Gastrocnemius medialis (tissue), 4 donors: ENCODE results near the gene PGS1. TPM values are rescaled to one million over a fixed set of nuclear protein-coding genes. Genes with fewer than 3 reads are reported as not detected.

Source experiments
- ATAC-seq, 2 donors: fragments of 150-250 bp; one replicate each; pipeline ENCODE4 v1.9.1; 2016
- DNase-seq, 2 donors: peaks; one replicate each; pipeline ENCODE4 v3.0.0-alpha.2; 2019
- H3K27ac ChIP-seq, 4 donors: fragments of 200-600 bp; sonication (generic); 1 replicate in 1 of 4; 2 replicates in 3 of 4; pipeline ENCODE4 v1.5.1; 2016 to 2018; ENCODE audit warnings: mild to moderate bottlenecking in 2 of 4, moderate library complexity in 1 of 4
- H3K27me3 ChIP-seq, 3 donors: fragments of 200-600 bp; sonication (generic) in 2 of 3; 1 replicate in 1 of 3; 2 replicates in 2 of 3; pipeline versions ENCODE4 v1.5.1 to v1.6.0; 2016 to 2019; ENCODE audit warnings: mild to moderate bottlenecking in 1 of 3, moderate library complexity in 1 of 3
- H3K36me3 ChIP-seq, 2 donors: fragments of 200-600 bp; sonication (generic) in 1 of 2; one replicate each; pipeline ENCODE4 v1.5.1; 2017 to 2018
- H3K4me1 ChIP-seq, 2 donors: fragments of 200-600 bp; sonication (generic) in 1 of 2; one replicate each; pipeline ENCODE4 v1.5.1; 2016 to 2017; ENCODE audit warnings: mild to moderate bottlenecking in 2 of 2
- H3K4me3 ChIP-seq, 4 donors: fragments of 200-600 bp; sonication (generic) in 3 of 4; 1 replicate in 1 of 4; 2 replicates in 3 of 4; pipeline ENCODE4 v1.5.1; 2016 to 2019; ENCODE audit warnings: mild to moderate bottlenecking in 2 of 4
- H3K9me3 ChIP-seq, 3 donors: fragments of 200-600 bp; sonication (generic) in 2 of 3; 1 replicate in 1 of 3; 2 replicates in 2 of 3; pipeline ENCODE4 v1.5.1; 2016 to 2019
- POLR2A ChIP-seq, 2 donors: fragments of 450-650 bp; IDR thresholded peaks; one replicate each; pipeline ENCODE4 v1.6.1; 2017; ENCODE audit warnings: antibody characterized with exemption in 2 of 2, mild to moderate bottlenecking in 2 of 2, moderate library complexity in 2 of 2
- in situ Hi-C, 4 donors: fragments of 200-750 bp; cut with MboI; loops; one replicate each; pipeline versions ENCODE4 v1.15.0 to v1.8.0; 2017; ENCODE audit warnings: low sequenced_read_pairs in 4 of 4
- intact Hi-C: fragments of 100-400 bp; cut with DNase I; formaldehyde crosslinking; loops from one replicate; pipeline ENCODE4 v1.15.1; 2023; ENCODE audit warnings: low total_unique reads
- total RNA-seq, 4 donors: library from RNA; depleted of rRNA; stranded (reverse); fragments of >200 nt; gene quantifications; one replicate each; pipeline versions ENCODE4 v1.1.0 to v1.2.3, GENCODE V29; 2016
- TF ChIP-seq, protein P1 (sequence below), 5 experiments: fragments of 450-650 bp in 3 of 5; fragments of 200-600 bp in 2 of 5; sonication (generic) in 2 of 5; IDR thresholded peaks in 4 of 5; conservative IDR thresholded peaks in 1 of 5; 1 replicate in 4 of 5; 2 replicates in 1 of 5; pipeline ENCODE4 v1.5.1; 2016 to 2019; ENCODE audit warnings: antibody characterized with exemption in 5 of 5, mild to moderate bottlenecking in 3 of 5, moderate library complexity in 3 of 5

The PGS1 gene
- total RNA-seq, 4 donors from 2014 or later, result 16.6 to 30.0 (median 21.8) TPM

DNA sequence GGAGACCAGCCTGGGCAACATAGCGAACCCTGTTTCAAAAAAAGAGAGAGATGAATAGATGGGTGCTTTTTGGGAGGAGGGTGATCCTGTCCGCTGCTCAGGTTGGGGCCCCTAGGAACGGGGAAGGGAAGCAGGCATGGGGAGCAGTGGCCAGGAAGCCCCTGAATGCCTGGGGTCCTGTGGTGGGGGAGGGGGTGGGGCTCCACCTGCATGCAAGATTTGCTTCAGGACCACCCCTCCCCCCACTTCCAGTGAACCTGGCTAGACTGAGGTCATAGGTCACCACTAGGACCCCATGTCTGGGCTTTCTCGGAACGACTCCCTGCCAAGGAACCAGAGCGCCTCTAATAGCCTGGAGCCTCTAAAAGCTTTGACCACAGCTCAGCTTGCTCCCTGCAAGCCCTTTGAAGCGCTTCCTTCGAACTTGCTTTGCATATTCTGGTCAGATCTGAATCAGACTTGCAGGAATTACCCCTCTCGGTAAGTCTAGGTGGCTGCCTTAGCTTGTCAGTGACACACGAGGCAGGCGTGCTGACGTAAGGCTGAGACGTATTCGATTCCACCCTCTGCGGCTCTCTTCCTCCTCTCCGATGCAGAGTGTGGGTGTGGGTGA, 22.2 kb upstream of the PGS1 start:
- ATAC-seq (no peak), DNase-seq (peak in 1 of 2 donors; percentile 63)
- Histone ChIP-seq H3K27me3 (no peaks in the 10 kb centered on the region), H3K4me3 (no peak overlapping the region), H3K4me1 (peaks cover 45 to 61% of the 10 kb centered on the region in 2 donors), H3K36me3 (no peaks in the 10 kb centered on the region), H3K27ac (peak overlapping the region; percentile 66 to 94 (median 88)), H3K9me3 (no peaks in the 10 kb centered on the region)
- in situ Hi-C loops (no loop called here), intact Hi-C loops (no loop called here)
- TF ChIP-seq, protein P1, sequence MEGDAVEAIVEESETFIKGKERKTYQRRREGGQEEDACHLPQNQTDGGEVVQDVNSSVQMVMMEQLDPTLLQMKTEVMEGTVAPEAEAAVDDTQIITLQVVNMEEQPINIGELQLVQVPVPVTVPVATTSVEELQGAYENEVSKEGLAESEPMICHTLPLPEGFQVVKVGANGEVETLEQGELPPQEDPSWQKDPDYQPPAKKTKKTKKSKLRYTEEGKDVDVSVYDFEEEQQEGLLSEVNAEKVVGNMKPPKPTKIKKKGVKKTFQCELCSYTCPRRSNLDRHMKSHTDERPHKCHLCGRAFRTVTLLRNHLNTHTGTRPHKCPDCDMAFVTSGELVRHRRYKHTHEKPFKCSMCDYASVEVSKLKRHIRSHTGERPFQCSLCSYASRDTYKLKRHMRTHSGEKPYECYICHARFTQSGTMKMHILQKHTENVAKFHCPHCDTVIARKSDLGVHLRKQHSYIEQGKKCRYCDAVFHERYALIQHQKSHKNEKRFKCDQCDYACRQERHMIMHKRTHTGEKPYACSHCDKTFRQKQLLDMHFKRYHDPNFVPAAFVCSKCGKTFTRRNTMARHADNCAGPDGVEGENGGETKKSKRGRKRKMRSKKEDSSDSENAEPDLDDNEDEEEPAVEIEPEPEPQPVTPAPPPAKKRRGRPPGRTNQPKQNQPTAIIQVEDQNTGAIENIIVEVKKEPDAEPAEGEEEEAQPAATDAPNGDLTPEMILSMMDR (IDR thresholded peaks at IDR 0.05 in 4 of 5, conservative IDR thresholded peaks at IDR 0.05 in 1 of 5), result no peak
- peak in 1 of 2 donors; percentile 13 for TF ChIP-seq POLR2A (IDR thresholded peaks at IDR 0.05)

DNA sequence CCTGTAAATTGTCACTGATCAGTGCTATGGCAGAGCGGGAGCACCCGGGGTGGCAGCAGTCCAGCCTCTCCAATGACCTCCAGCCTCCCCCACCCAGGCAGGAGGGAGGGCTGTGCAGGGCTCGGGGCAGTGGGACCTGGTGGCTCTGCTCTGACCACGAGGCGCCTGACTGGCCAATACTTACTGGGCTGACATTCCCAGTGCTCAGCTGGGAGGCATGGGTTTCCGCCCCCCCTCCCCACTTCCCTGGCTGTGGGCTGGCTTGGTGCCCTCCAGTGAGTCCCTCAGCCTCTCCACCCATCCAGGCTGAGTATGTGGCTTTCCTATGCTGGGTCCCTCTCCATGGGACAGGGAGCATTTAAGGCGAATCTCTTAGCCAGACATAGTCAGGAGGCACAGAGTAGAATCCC, 21.3 kb upstream of the PGS1 start:
- intact Hi-C loops, result no loop called here
- ATAC-seq (no peak), DNase-seq (peak in 1 of 2 donors; percentile 56)
- Histone ChIP-seq H3K27ac (peak overlapping the region; percentile 66 to 94 (median 88)), H3K9me3 (no peaks in the 10 kb centered on the region), H3K36me3 (no peaks in the 10 kb centered on the region), H3K4me1 (peaks cover 35 to 51% of the 10 kb centered on the region in 2 donors), H3K27me3 (no peaks in the 10 kb centered on the region), H3K4me3 (peak overlapping the region in 3 of 4 donors; percentile 60 to 76 (median 63))
- in situ Hi-C loops, result no loop called here
- TF ChIP-seq POLR2A (IDR thresholded peaks at IDR 0.05), result peak; percentile 9 to 42
- TF ChIP-seq, protein P1 (IDR thresholded peaks at IDR 0.05 in 4 of 5, conservative IDR thresholded peaks at IDR 0.05 in 1 of 5), result no peak

- no peak for TF ChIP-seq POLR2A (IDR thresholded peaks at IDR 0.05)
- TF ChIP-seq, protein P1 (IDR thresholded peaks at IDR 0.05 in 4 of 5, conservative IDR thresholded peaks at IDR 0.05 in 1 of 5), result no peak
- Histone ChIP-seq H3K4me1 (peaks cover 30 to 46% of the 10 kb centered on the region in 2 donors), H3K27me3 (no peaks in the 10 kb centered on the region), H3K27ac (peak overlapping the region; percentile 66 to 94 (median 88)), H3K9me3 (no peaks in the 10 kb centered on the region), H3K36me3 (no peaks in the 10 kb centered on the region), H3K4me3 (peak overlapping the region; percentile 60 to 80 (median 70))
- DNase-seq (no peak), ATAC-seq (no peak)
- in situ Hi-C loops, result no loop called here
- intact Hi-C loops, result no loop called here
Observed at GRCh38 chr17:78357672-78358537, 20.5 kb upstream of the PGS1 start.

DNA sequence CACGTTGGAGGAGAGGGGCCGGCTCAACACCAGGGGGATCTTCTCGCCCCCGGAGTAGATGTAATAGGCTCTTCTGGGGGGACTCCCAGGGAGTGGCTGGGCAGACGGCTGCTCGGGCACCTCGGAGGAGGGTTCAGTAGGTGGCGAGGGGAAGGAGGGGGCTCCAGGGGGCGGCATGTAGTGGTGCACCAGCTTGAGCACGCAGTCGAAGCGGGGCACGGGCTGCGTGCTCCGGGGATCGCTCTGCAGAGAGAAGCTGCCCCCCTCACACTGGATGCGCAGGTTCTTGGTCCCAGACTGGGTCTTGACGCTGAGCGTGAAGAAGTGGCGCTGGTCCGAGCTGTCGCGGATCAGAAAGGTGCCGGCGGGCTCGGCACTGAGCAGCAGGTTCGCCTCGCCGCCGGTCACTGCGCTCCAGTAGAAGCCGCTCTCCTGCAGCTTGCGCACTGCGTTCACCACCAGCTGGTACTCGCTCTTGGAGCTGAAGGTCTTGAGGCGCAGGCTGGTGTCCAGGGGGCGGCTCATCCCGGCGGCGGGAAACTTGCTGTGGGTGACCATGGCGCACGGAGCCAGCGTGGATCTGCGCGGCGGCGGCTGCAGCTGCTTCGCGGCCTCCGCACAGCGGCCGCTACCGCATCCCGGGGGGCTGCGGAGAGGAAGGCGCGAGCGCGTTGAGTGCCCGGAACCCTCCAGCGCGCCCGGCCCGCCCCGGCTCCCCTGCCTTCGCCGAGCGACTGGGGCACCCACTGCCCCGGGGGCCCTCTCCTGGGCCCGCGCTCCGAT, 19.7 kb upstream of the PGS1 start:
- H3K27me3 ChIP-seq, result no peaks in the 10 kb centered on the region
- no peak for TF ChIP-seq POLR2A (IDR thresholded peaks at IDR 0.05)
- TF ChIP-seq, protein P1 (IDR thresholded peaks at IDR 0.05 in 4 of 5, conservative IDR thresholded peaks at IDR 0.05 in 1 of 5), result no peak
- ATAC-seq (no peak), DNase-seq (no peak)
- in situ Hi-C loops (no loop called here), intact Hi-C loops (no loop called here)
- H3K36me3 ChIP-seq, result no peaks in the 10 kb centered on the region
- peak overlapping the region; percentile 86 to 94 (median 88) for H3K27ac ChIP-seq
- no peaks in the 10 kb centered on the region for H3K9me3 ChIP-seq
- peaks cover 23 to 39% of the 10 kb centered on the region in 2 donors for H3K4me1 ChIP-seq
- H3K4me3 ChIP-seq, result peak overlapping the region; percentile 60 to 80 (median 70)
